ENCODE results near the gene ZHX3.

- TF ChIP-seq CHD1 (IDR thresholded peaks at IDR 0.05; ENCODE audit: low read depth, low read length) (no peak), SMC3 (IDR thresholded peaks at IDR 0.05; ENCODE audit: borderline replicate concordance, low read length) (no peak), POLR2A (IDR thresholded peaks at IDR 0.05; ENCODE audit: low read depth, low read length) (no peak), SREBF1 (IDR thresholded peaks at IDR 0.05; ENCODE audit: low read length) (no peak)
- TF ChIP-seq, protein P1, sequence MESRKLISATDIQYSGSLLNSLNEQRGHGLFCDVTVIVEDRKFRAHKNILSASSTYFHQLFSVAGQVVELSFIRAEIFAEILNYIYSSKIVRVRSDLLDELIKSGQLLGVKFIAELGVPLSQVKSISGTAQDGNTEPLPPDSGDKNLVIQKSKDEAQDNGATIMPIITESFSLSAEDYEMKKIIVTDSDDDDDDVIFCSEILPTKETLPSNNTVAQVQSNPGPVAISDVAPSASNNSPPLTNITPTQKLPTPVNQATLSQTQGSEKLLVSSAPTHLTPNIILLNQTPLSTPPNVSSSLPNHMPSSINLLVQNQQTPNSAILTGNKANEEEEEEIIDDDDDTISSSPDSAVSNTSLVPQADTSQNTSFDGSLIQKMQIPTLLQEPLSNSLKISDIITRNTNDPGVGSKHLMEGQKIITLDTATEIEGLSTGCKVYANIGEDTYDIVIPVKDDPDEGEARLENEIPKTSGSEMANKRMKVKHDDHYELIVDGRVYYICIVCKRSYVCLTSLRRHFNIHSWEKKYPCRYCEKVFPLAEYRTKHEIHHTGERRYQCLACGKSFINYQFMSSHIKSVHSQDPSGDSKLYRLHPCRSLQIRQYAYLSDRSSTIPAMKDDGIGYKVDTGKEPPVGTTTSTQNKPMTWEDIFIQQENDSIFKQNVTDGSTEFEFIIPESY (IDR thresholded peaks at IDR 0.05): no peak
- TF ChIP-seq, protein P2, sequence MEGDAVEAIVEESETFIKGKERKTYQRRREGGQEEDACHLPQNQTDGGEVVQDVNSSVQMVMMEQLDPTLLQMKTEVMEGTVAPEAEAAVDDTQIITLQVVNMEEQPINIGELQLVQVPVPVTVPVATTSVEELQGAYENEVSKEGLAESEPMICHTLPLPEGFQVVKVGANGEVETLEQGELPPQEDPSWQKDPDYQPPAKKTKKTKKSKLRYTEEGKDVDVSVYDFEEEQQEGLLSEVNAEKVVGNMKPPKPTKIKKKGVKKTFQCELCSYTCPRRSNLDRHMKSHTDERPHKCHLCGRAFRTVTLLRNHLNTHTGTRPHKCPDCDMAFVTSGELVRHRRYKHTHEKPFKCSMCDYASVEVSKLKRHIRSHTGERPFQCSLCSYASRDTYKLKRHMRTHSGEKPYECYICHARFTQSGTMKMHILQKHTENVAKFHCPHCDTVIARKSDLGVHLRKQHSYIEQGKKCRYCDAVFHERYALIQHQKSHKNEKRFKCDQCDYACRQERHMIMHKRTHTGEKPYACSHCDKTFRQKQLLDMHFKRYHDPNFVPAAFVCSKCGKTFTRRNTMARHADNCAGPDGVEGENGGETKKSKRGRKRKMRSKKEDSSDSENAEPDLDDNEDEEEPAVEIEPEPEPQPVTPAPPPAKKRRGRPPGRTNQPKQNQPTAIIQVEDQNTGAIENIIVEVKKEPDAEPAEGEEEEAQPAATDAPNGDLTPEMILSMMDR (IDR thresholded peaks at IDR 0.05 in 2 of 3, conservative IDR thresholded peaks at IDR 0.05 in 1 of 3; ENCODE audit: control insufficient read depth in 2 of 3, extremely low read depth in 1 of 3, insufficient read depth in 1 of 3, low read depth in 3 of 3, low read length in 3 of 3): no peak
These were observed 28.2 kb upstream of the ZHX3 start for GRCh38 chr20:41345729-41346067.
